GM12878 (cell line): ENCODE measurements around the gene SETD7. TPM values are rescaled to one million over a fixed set of nuclear protein-coding genes. Genes with fewer than 3 reads are reported as not detected.

Experiments used
- BHLHE40 ChIP-seq, 2 experiments: fragments of 450-650 bp in 1 of 2; IDR thresholded peaks; 2 replicates each; pipeline ENCODE4 v1.6.1; 2011 to 2017; ENCODE audit warnings: low read depth in 2 of 2, borderline replicate concordance in 1 of 2, improper control_type of control experiment in 1 of 2, low read length in 1 of 2, mild to moderate bottlenecking in 1 of 2
- CEBPB ChIP-seq, 2 experiments: fragments of 150-350 bp in 1 of 2; IDR thresholded peaks; 2 replicates each; pipeline ENCODE4 v1.6.1; 2012 to 2014; ENCODE audit warnings: low read depth in 2 of 2, low read length in 2 of 2, borderline replicate concordance in 1 of 2, inconsistent platforms in 1 of 2
- CHD2 ChIP-seq: IDR thresholded peaks from 2 replicates; pipeline ENCODE4 v1.6.1; 2011; ENCODE audit warnings: low read depth, low read length, improper control_type of control experiment, borderline replicate concordance
- FOXM1 ChIP-seq: IDR thresholded peaks from 2 replicates; pipeline ENCODE4 v1.6.1; 2012; ENCODE audit warnings: low read depth, mild to moderate bottlenecking, inconsistent platforms, low read length, moderate library complexity
- MTA2 ChIP-seq: fragments of 450-650 bp; IDR thresholded peaks from 2 replicates; pipeline ENCODE4 v1.6.1; 2016; ENCODE audit warnings: low read depth, mild to moderate bottlenecking, moderate library complexity
- RELA ChIP-seq: fragments of 450-650 bp; IDR thresholded peaks from 2 replicates; pipeline ENCODE4 v1.8.0; 2014; ENCODE audit warnings: borderline replicate concordance; ENCODE audit not compliant: partially characterized antibody
- RFX5 ChIP-seq: IDR thresholded peaks from 2 replicates; pipeline ENCODE4 v1.6.1; 2011; ENCODE audit warnings: low read depth, low read length, improper control_type of control experiment
- SIN3A ChIP-seq: IDR thresholded peaks from 2 replicates; pipeline ENCODE4 v1.6.1; 2012; ENCODE audit warnings: low read depth, low read length, improper control_type of control experiment
- SP1 ChIP-seq: IDR thresholded peaks from one replicate; pipeline ENCODE4 v1.6.1; 2011; ENCODE audit warnings: low read depth, low read length
- SUZ12 ChIP-seq: fragments of 200-600 bp; sonication (generic); IDR thresholded peaks from one replicate; pipeline ENCODE4 v1.6.1; 2018; ENCODE audit warnings: antibody characterized with exemption, mild to moderate bottlenecking; ENCODE audit not compliant: unreplicated experiment
- TCF12 ChIP-seq: IDR thresholded peaks from 2 replicates; pipeline ENCODE4 v1.6.1; 2011; ENCODE audit warnings: low read depth, mild to moderate bottlenecking, low read length
- USF2 ChIP-seq: IDR thresholded peaks from 2 replicates; pipeline ENCODE4 v1.6.1; 2011; ENCODE audit warnings: low read depth, low read length, improper control_type of control experiment, borderline replicate concordance
- ZNF274 ChIP-seq: IDR thresholded peaks from one replicate; pipeline ENCODE4 v1.8.0; 2011; ENCODE audit not compliant: insufficient read length, insufficient read depth
- ZNF687 ChIP-seq: fragments of 450-650 bp; IDR thresholded peaks from 2 replicates; pipeline ENCODE4 v1.6.1; 2017; ENCODE audit warnings: mild to moderate bottlenecking, moderate library complexity
- polyA plus RNA-seq, 11 experiments: library from polyadenylated mRNA; depleted of rRNA in 4 of 11; unstranded in 6 of 11; stranded (reverse) in 5 of 11; fragments of >200 nt; fragmentation: Nextera tagmentation in 4 of 11; fragmentation: Illumina TruSeq in 1 of 11; extraction: Ambion mirVana in 4 of 11; extraction: Trizol in 1 of 11; gene quantifications; 1 replicate in 1 of 11; 2 replicates in 10 of 11; pipeline versions ENCODE4 v1.2.1 to v1.2.3, GENCODE V29; 2011 to 2016; ENCODE audit warnings: inconsistent platforms in 2 of 11, missing spikeins in 2 of 11, low read depth in 1 of 11
- total RNA-seq, 4 experiments: library from RNA; depleted of rRNA in 3 of 4; stranded (reverse); fragments of >200 nt in 3 of 4; fragmentation: Illumina TruSeq in 1 of 4; extraction: Trizol in 1 of 4; gene quantifications; 2 replicates each; pipeline versions ENCODE4 v1.2.1 to v1.2.3, GENCODE V29; 2013 to 2021
- TF ChIP-seq, protein P1 (sequence below), 3 experiments: IDR thresholded peaks in 2 of 3; conservative IDR thresholded peaks in 1 of 3; 2 replicates each; pipeline ENCODE4 v1.5.1; 2011; ENCODE audit warnings: low read depth in 3 of 3, low read length in 3 of 3, mild to moderate bottlenecking in 3 of 3, control low read depth in 2 of 3, moderate library complexity in 2 of 3, inconsistent platforms in 1 of 3, mixed read lengths in 1 of 3; ENCODE audit not compliant: control insufficient read depth in 2 of 3, insufficient read depth in 1 of 3; ENCODE audit errors: extremely low read depth in 1 of 3

The SETD7 gene
- total and polyA plus RNA-seq, 10 of the 15 experiments (the other 5 are each of a cell fraction or from before 2014, with no cell fraction given): 0.03 to 0.82 (median 0.44) TPM

- TF ChIP-seq BHLHE40 (IDR thresholded peaks at IDR 0.05; ENCODE audit: borderline replicate concordance in 1 of 2, low read depth in 2 of 2, low read length in 1 of 2) (no peak), CHD2 (no peak), RFX5 (no peak), CEBPB (IDR thresholded peaks at IDR 0.05; ENCODE audit: borderline replicate concordance in 1 of 2, low read depth in 2 of 2, low read length in 2 of 2) (no peak), FOXM1 (no peak), SIN3A (0 out of 2 replicates have a peak, but pooled peaks have one; percentile 50), SP1 (no peak), ZNF687 (0 out of 2 replicates have a peak, but pooled peaks have one; percentile 9), MTA2 (no peak), SUZ12 (no peak), RELA (peak; percentile 10), USF2 (no peak), ZNF274 (no peak), TCF12 (no peak)
- TF ChIP-seq, protein P1, sequence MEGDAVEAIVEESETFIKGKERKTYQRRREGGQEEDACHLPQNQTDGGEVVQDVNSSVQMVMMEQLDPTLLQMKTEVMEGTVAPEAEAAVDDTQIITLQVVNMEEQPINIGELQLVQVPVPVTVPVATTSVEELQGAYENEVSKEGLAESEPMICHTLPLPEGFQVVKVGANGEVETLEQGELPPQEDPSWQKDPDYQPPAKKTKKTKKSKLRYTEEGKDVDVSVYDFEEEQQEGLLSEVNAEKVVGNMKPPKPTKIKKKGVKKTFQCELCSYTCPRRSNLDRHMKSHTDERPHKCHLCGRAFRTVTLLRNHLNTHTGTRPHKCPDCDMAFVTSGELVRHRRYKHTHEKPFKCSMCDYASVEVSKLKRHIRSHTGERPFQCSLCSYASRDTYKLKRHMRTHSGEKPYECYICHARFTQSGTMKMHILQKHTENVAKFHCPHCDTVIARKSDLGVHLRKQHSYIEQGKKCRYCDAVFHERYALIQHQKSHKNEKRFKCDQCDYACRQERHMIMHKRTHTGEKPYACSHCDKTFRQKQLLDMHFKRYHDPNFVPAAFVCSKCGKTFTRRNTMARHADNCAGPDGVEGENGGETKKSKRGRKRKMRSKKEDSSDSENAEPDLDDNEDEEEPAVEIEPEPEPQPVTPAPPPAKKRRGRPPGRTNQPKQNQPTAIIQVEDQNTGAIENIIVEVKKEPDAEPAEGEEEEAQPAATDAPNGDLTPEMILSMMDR (IDR thresholded peaks at IDR 0.05 in 2 of 3, conservative IDR thresholded peaks at IDR 0.05 in 1 of 3; ENCODE audit: control insufficient read depth in 2 of 3, extremely low read depth in 1 of 3, insufficient read depth in 1 of 3, low read depth in 3 of 3, low read length in 3 of 3): no peak
Observed at GRCh38 chr4:139454111-139455045, 101.6 kb downstream of the SETD7 start, which contains the start of gene RAB33B (continued).
